HUES64 (cell line): ENCODE results near the gene RNF168.
"Not testable (repeated sequence)": the region's sequence is repeated elsewhere in the genome, so short reads cannot be mapped to it uniquely, and the experiment has no call there.

ENCODE experiments used
- H3K27ac ChIP-seq: 2 replicates; pipeline ENCODE4 v1.7.0; 2013; ENCODE audit warnings: low read depth, low read length, inconsistent platforms
- H3K27me3 ChIP-seq: 2 replicates; pipeline ENCODE4 v1.6.1; 2013; ENCODE audit warnings: mild to moderate bottlenecking, low read length; ENCODE audit not compliant: insufficient read depth
- H3K36me3 ChIP-seq: 2 replicates; pipeline ENCODE4 v1.6.1; 2013; ENCODE audit warnings: mild to moderate bottlenecking, low read length; ENCODE audit not compliant: insufficient read depth
- H3K4me1 ChIP-seq: 2 replicates; pipeline ENCODE4 v1.6.1; 2013; ENCODE audit warnings: mild to moderate bottlenecking, low read length, moderate library complexity; ENCODE audit not compliant: insufficient read depth
- H3K4me3 ChIP-seq: 2 replicates; pipeline ENCODE4 v1.5.1; 2013; ENCODE audit warnings: mild to moderate bottlenecking, low read length, moderate library complexity
- H3K9ac ChIP-seq: 2 replicates; pipeline ENCODE4 v1.6.1; 2013; ENCODE audit warnings: mild to moderate bottlenecking, low read depth, low read length
- H3K9me3 ChIP-seq: 2 replicates; pipeline ENCODE4 v1.6.1; 2013; ENCODE audit warnings: low read depth, low read length; ENCODE audit not compliant: insufficient read depth
- WGBS: fragments of 150-250, 120-280 bp; methylation state at CpG from one replicate; pipeline ENCODE4 v1.1.7; 2013; ENCODE audit warnings: missing lambda C conversion rate; 5-methylcytosine and 5-hydroxymethylcytosine counted together

Gene RNF168

GRCh38 chr3:196432137-196432879 lies 71.3 kb downstream of the RNF168 start, which contains the start of gene UBXN7:
TSS of gene UBXN7 (minus strand) at chr3:196432427. CDS start at chr3:196432399, 28 bp downstream.
- H3K27ac ChIP-seq, result peak within 1 kb of the TSS; percentile 96
- WGBS, result under 1% methylated on average over 61 of the region's 67 CpGs

GRCh38 chr3:196431181-196432136 lies 72.1 kb downstream of the RNF168 start:
- H3K4me1 ChIP-seq, result 0 out of 2 replicates have a peak, but pooled peaks cover 3% of the 10 kb centered on the region
- peaks cover 6% of the 10 kb centered on the region for H3K36me3 ChIP-seq
- no peaks in the 10 kb centered on the region for H3K27me3 ChIP-seq
- H3K27ac ChIP-seq, result peak overlapping the region; percentile 96
- peak overlapping the region; percentile 98 for H3K4me3 ChIP-seq
- H3K9ac ChIP-seq, result peak overlapping the region; percentile 88
- 3% methylated on average over 46 of the region's 50 CpGs for WGBS
- H3K9me3 ChIP-seq, result no peaks in the 10 kb centered on the region

More at GRCh38 chr3:196432137-196432879, 71.3 kb downstream of the RNF168 start, which contains the start of gene UBXN7:
- Histone ChIP-seq H3K4me3 (peak within 1 kb of the TSS; percentile 98), H3K36me3 (peaks cover 6% of the 10 kb centered on the region), H3K9ac (peak within 1 kb of the TSS; percentile 88), H3K4me1 (0 out of 2 replicates have a peak, but pooled peaks cover 3% of the 10 kb centered on the region), H3K9me3 (no peaks in the 10 kb centered on the region), H3K27me3 (no peaks in the 10 kb centered on the region)

DNA sequence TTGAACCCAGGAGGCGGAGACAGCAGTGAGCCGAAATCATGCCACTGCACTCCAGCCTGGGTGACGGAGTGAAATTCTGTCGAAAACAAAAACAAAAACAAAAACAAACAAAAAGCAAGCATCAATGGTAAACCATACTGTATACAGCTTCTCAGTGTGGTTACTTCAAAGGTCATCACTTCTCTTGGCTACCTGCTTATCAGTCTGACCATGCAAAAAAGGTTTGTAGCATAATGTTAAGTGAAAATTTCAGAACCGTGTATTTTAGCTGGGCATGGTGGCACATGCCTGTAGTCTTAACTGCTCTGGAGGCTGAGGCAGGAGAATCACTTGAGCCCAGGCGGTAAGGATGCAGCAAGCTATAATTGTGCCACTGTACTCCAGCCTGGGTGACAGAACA lies 75.5 kb downstream of the RNF168 start:
- no peak overlapping the region for H3K4me3 ChIP-seq
- no peak overlapping the region for H3K27ac ChIP-seq
- H3K36me3 ChIP-seq, result peaks cover 13% of the 10 kb centered on the region
- 92% methylated on average over 6 of the region's 6 CpGs for WGBS
- 0 out of 2 replicates have a peak, but pooled peaks cover 3% of the 10 kb centered on the region for H3K4me1 ChIP-seq
- H3K9me3 ChIP-seq, result no peaks in the 10 kb centered on the region
- no peaks in the 10 kb centered on the region for H3K27me3 ChIP-seq
- H3K9ac ChIP-seq, result no peak overlapping the region

- not testable (repeated sequence) for H3K27me3 ChIP-seq, H3K4me1 ChIP-seq, H3K4me3 ChIP-seq, H3K9ac ChIP-seq, H3K9me3 ChIP-seq, H3K27ac ChIP-seq
- peaks cover 13% of the 10 kb centered on the region for H3K36me3 ChIP-seq
- 95% methylated on average over 6 of the region's 6 CpGs for WGBS
These were observed 79.1 kb downstream of the RNF168 start for GRCh38 chr3:196424421-196424820.

DNA sequence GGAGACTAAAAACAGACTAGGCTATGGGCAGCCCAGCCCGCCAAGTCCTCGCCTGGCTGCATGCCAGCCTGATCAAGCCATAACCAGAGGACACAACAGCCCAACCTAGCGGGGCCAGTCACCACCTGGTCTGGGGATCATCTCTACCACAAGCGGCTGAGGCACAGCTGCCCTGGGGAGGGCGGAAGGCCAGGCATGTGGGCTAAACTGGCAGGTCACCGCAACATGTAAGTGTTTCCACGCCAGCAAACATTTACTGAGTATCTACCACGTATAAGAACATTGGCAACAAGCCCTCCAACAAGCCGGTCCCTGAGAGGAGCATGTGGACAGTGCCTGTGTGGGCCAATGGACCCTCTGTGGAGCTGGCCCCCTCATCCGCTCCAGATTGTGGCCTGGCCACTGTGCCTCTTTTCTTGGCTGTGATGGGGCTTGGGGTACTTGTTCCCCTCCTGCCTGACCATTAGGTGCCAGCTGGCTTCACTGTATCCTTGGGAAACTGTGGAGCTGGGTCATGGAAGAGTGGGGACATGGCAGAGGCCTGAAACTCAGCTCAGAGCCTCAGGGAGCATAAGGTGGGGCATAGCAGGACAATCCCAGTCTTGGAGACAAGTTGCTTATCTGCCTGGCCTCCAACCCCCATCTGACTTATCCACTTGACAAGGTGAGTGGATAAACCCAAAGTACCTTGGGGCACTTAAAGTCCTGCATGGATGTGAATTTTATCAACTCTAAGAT lies 80.4 kb downstream of the RNF168 start:
- H3K9me3 ChIP-seq, result no peaks in the 10 kb centered on the region
- H3K4me1 ChIP-seq, result peaks cover 12% of the 10 kb centered on the region; the same call in 1 of the 2 replicates
- H3K27ac ChIP-seq, result no peak overlapping the region
- H3K27me3 ChIP-seq, result no peaks in the 10 kb centered on the region
- no peak overlapping the region for H3K4me3 ChIP-seq
- no peak overlapping the region for H3K9ac ChIP-seq
- WGBS, result 95% methylated on average over 10 of the region's 10 CpGs
- H3K36me3 ChIP-seq, result peaks cover 13% of the 10 kb centered on the region

DNA sequence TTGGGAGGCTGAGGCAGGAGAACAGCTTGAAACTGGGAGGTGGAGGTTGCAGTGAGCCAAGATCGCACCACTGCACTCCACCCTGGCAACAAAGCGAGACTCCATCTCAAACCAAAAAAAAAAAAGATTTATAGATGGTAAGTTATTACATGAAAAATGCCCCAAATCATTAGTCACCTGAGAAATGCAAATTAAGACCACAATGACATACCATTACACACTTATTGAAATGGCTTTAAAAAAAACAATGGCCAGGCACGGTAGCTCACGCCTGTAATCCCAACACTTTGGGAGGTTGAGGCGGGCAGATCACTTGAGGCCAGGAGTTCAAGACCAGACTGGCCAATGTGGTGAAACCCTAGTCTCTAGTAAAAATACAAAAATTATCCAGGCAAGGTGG lies 81.9 kb downstream of the RNF168 start:
- H3K4me1 ChIP-seq, result peaks cover 12% of the 10 kb centered on the region; the same call in 1 of the 2 replicates
- not testable (repeated sequence) for H3K4me3 ChIP-seq, H3K27me3 ChIP-seq, H3K27ac ChIP-seq, H3K9ac ChIP-seq, H3K9me3 ChIP-seq, H3K36me3 ChIP-seq
- 96% methylated on average over 3 of the region's 5 CpGs for WGBS

- Histone ChIP-seq H3K27ac (no peak overlapping the region), H3K9me3 (no peaks in the 10 kb centered on the region), H3K9ac (no peak overlapping the region), H3K4me3 (no peak overlapping the region), H3K36me3 (peaks cover 2% of the 10 kb centered on the region; the same call in 1 of the 2 replicates), H3K27me3 (no peaks in the 10 kb centered on the region), H3K4me1 (peaks cover 12% of the 10 kb centered on the region; the same call in 1 of the 2 replicates)
- 94% methylated on average over 6 of the region's 6 CpGs for WGBS
These were observed 84.2 kb downstream of the RNF168 start for GRCh38 chr3:196419386-196419785.
